Measurements from ENCODE around the gene COA1.

Gene COA1

GRCh38 chr7:43653891-43654504 lies 75.3 kb downstream of the COA1 start:
- no peak for DNase-seq (ENCODE audit: low read depth, low spot score)

DNA sequence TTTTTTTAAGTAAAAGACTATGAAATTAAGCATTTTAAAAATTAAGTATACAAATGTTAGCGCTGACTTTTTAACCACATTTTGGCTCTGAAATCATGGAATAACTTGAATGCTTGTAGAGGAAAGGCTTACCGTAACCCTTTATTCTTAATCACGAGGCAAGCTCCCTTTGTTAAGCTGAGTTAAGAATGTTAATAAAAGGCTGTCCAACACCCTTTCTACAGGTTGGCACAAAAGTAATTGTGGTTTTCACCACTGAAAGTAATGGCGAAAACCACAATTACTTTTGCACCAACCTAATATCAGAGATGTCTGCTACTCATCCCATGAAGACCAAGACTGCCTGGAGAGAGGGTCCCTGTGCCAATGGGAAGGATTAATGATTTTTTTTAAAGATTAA lies 75.9 kb downstream of the COA1 start:
- DNase-seq (ENCODE audit: low read depth, low spot score) = no peak

- no peak for DNase-seq (ENCODE audit: low read depth, low spot score)
Measured at GRCh38 chr7:43652364-43652763, 77.0 kb downstream of the COA1 start.

DNA sequence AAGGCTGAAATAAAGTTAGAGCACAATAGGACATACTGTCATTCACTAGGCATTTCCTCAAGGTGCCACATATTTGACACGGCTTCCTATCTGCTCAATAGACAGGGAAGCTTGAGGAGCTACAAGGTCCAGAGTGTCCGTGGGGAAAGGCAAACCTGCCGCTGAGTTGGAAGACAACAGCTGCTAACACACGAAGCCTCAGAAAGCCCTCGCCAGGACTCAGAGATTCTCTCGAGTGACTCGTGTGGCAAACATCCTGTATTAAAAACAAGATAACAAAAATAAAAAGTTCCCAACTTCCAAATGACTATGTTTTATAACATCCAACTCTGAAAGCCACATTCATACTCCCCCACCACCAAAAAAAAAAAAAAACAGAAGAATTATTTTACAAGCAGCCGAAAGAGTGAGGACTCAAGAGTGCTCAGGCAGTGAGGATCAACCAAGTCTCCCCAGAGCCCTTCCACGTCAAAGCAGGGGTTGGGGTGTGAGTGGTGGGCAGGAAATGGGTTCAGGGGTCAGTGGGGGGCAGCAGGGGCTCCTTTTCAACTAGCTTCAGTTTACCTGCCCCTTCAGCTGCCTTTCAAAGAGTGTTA lies 78.8 kb downstream of the COA1 start:
- DNase-seq (ENCODE audit: low read depth, low spot score) = no peak

- DNase-seq (ENCODE audit: low read depth, low spot score) = no peak
Measured at GRCh38 chr7:43649755-43650274, 79.5 kb downstream of the COA1 start.

GRCh38 chr7:43648473-43649406 lies 80.6 kb downstream of the COA1 start:
- DNase-seq (ENCODE audit: low read depth, low spot score) = no peak

- DNase-seq (ENCODE audit: low read depth, low spot score) = no peak
Measured at GRCh38 chr7:43647673-43648472, 81.5 kb downstream of the COA1 start.

DNA sequence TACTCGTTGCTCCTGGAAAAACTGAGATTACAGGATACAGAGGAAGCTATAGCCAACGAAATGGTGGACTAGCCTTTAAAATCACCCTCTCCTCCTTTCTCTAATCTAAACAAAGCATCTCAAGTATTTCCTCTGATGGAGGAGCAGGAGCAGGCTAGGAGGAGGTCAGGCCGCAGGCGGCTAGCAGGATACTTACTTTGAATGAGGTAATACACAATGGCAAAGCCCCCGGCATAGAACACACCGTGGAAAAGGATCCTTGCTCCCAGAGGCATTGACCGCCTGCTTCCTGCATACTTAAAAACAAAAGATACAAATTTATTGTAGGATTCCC lies 82.0 kb downstream of the COA1 start:
- no peak for DNase-seq (ENCODE audit: low read depth, low spot score)

GRCh38 chr7:43646603-43647338 lies 82.6 kb downstream of the COA1 start:
- no peak for DNase-seq (ENCODE audit: low read depth, low spot score)

DNA sequence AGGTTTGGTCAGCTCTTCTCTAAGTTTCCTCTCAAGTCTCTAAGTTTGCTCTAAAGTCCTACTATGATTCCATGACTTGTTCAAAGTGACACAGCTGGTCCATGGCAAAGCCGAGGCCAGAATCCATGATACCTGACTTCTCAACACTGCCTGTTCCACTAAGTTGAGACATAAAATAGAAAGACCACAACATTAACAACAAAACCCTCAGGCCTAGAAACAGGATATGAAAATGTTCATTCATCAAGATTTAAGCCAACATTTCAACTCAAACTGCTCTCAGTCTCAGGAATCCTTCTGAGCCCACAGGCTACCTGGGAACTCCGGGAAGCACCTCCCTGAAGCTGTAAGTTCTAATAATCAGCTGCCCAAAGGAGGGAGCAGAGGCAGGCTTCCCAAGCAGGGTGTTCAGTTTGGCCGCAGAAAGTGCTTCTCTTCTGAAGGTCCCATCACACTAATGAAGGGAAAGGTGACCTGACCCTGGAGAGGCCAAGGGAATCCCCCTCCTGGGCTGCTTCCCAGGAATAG lies 83.6 kb downstream of the COA1 start:
- no peak for DNase-seq (ENCODE audit: low read depth, low spot score)

DNA sequence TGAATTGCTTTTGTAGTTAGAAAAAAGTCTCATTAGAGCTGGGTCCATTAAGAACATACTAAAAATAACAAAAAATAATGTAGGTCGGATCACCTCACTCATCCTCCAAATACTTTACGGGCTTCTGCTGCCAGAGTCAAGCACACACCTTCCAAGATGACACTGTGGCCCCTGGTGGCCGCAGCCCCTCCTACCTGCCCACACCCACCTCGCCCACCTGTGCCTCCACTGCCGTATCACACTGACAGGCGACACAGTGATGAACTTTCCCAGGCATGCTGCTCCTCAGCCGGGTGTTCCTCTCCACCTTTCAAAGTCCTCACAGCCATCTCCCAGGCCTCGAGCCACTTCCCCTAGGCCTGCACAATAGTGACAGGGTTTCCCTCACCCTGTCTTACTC lies 85.5 kb downstream of the COA1 start:
- DNase-seq (ENCODE audit: low read depth, low spot score) = no peak

DNA sequence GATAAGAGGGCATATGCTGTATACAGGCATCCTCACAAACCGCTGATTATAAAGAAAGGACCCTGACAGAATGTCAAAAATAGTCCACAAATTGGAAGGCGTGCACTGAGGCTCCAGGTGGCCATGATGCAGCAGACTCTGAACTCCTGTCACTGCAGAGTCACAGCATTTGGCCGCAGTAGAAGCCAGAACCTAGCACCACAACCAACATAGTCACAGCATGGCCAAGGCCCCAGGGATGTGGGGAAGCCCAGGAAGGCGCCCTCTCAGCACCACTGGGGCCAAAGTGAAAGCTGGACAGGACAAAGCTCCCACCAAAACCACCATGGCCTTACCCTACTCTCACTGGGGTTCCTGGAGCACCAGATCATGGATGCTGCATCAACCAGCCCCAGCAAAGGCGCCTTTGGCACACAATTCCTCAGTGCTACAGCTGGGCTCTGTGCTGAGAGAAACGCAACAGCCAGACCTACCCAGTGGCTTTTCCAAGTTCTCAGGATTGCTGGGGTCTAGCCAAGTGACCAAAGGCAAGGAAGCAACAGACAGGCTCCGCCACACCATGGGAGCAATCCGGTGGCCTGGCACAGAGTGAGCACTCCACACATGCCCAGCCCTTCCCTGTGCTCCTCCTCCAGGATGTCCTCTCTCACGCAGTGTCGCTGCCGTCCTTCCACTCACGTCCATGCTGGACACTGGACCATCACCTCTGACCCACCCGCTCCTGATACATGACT lies 86.3 kb downstream of the COA1 start:
- no peak for DNase-seq (ENCODE audit: low read depth, low spot score)

DNA sequence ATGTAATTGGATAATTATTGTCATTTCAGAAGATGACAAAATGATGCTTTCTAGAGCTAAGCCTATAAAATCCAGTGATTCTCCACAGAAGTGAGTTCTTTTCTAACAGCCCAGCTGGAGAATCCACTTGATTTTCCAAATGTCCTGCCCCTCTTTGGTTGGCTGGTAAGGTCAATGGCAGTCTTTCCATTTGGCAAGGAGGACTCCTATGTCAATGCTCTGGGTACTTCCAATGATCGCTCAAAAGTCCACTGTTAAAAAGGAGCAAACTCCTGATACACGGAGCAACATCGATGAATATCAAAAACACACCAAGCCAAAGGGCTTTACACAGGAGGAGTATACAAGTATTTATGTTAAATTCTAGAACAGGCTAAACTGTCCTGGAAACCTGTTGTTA lies 88.6 kb downstream of the COA1 start:
- DNase-seq (ENCODE audit: low read depth, low spot score) = no peak

DNA sequence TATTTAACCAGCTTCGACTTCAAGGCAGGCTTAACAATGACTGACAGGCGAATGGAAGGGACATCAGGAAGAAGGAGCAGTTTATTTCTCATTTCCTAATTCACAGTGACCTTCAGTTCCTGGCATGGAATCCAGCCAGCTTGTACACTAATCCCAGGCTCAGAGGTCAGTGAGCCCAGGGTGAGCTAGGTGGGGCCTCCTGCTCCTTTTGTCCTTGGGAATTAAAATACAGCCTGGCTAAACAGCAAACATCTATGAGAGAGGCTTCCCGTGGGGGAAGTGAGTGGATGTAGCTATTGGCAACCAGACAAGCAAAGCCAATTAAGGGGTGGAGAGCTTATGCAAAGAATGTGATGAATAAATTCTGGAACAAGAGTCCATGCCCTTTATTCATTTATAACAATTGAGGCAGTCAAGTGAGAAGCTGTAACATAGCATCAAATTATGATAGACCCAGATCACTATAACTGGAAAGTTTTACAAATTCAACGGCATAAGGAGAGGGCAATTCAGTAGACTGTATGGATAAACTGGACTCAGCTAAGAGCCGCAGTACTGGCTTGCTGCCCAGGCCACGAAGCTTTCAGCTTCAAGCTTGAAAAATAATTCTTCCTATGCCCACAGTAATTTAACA lies 89.3 kb downstream of the COA1 start:
- DNase-seq (ENCODE audit: low read depth, low spot score) = no peak

DNA sequence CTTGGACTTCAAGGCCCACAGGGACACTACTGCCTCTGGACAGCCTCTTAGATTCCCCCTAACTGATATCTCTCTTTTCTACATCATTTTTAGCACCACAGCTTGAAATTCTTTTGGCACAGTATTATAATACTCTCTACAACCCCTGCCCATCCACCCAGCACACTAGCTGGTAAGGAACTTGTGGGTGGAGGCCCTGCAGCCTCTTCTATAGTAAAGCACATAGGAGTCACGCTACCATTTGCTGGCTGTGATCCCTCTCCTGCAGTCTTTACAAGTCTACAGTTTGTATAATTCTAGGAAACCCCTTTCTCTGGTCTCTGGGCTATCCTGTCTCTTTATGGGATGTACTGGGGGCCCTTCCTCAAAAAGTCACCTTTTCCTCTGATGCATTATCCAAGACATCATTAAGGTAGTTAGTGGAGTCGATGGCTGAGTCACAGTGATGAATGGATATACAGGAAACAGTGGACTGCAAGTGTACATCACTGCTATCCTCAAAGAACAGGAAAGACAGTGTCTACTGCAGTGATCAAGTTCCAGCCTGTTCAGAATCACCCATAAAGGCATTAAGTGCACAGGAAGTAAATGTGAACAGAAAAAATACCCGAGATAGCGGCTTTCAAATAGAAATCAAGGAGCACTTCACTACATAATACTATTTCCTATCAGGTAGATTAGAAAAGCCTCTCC lies 92.1 kb downstream of the COA1 start:
- DNase-seq (ENCODE audit: low read depth, low spot score) = no peak

DNA sequence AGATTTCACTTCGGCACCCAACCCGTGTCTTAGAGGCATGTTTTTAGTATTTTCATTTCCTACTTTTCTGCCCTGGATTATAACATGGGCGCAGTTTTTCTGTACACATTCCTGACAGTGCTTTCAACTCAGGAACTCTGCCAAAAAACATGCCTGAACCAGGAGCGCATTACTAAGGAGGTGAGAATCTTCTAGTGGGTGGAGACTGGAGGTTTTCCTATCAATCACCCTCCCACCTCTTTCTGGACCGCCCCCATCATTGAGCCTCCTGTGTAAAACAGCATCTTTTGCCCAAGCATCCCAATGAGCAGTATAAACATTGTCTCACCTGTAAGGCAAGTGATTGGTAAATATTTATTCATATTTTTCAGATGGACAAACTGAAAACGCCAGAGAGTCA lies 93.2 kb downstream of the COA1 start:
- no peak for DNase-seq (ENCODE audit: low read depth, low spot score)

DNA sequence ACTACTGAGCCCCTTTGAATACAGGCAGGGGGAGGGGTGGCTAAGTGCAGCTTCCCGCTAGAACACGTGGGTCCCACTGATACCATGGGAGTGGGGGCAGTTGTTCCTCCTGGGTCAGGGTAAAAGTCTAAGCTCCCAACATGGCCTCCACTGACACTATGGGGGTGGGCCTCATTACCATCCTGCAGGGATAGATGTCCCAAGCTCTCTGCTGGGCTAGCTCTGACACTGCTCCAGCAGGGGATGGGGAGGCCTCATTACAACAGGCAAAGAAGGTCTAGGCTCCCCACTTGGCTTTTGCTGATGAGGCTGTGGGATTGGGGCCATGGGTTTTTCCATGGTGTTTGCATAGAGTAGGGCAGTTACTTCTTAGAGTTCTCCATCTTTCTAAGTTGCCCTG lies 94.9 kb downstream of the COA1 start:
- DNase-seq (ENCODE audit: low read depth, low spot score) = no peak

DNA sequence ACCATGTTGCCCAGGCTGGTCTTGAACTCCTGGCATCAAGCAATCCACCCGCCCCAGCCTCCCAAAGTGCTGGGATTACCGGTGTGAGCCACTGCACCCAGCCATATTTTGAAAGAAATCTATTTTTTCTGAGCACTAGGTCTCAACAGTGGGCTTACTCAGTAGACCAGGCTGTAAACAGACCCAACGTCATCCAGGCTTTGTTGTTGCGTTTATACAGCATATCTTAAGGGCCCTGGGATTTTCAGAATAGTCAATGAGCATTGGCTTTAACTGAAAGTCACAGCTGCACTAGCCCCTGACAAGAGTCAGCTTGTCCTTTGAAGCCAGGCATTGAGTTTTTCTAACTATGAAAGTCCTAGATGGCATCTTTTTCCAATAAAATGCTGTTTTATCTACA lies 96.6 kb downstream of the COA1 start:
- no peak for DNase-seq (ENCODE audit: low read depth, low spot score)

DNA sequence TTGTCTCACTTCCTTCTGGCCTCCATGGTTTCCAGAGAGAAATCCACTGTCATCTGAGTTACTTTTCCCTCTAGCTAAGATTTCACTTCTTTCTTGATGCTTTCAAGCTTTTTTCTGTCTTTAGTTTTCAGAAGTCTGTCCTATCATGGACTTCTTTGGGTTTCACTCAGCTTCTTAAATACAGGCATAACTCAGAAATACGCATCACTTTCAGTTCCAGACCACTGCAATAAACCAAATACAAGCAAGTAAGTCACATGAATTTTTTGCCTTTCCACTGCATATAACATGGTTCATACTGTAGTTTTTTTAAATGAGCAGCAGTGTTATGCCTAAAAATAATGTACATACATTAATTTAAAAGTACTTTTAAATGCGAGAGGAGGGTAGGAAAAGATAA lies 97.8 kb downstream of the COA1 start:
- no peak for DNase-seq (ENCODE audit: low read depth, low spot score)
